ENCODE data around the gene C19orf67. TPM values are rescaled to one million over a fixed set of nuclear protein-coding genes. Genes with fewer than 3 reads are reported as not detected.
A peak's percentile ranks its signal among the peaks of the same experiment; 100 is the strongest.

Gene C19orf67
- total RNA-seq, 1 donor from 2014 or later = not detected

DNA sequence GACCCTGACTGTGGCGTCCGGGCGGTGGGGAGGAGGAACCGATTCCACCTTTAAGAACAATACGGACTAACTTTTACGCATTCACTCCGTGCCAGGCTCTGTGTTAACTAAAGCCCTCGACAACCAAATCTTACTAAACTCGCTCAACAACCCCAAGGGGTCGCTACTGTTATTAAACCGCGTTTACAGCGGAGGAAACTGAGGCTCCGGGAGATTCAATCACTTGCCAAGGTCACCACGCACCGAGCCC is 3.8 kb upstream of the C19orf67 start:
- no peak for DNase-seq (ENCODE audit: low spot score in 2 of 2)
- FAIRE-seq = no peak

DNA sequence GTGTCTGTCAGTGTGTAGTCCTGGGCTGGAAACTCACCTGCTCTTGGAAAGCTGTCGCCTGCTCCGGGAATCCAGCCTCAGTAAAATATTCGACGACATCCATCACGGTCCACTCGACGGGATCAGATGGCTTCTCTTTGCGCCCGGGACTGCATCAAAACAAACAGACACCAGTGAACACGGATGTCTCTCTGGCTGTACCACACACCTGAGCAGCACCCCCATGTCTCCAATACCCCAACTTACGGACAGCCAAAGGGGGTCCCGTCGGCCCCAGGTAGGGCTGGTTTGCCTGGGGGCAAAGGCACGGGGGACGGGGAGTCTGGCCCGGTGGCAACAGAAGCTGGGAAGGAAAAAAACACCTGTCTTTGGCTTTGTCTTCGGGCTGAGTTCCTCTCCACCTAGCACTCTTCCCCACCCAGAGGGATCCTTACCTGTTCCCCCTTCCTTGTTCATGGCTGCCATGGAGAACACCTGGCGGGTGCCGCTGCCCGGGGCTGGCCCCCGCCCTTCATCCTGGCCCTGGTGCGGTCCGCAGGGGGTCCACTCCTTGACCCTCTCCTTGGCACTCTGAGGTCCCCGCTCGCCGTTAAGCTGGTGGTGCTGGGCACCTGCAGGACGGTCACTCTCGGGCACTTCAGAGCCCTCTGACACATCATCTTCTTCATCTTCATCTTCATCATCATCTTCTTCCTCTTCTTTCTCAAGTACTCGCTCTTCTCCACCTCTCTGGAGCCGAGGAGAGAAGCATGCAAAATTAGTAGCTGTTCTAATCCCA is 3.2 kb upstream of the C19orf67 start:
- no peak for FAIRE-seq
- DNase-seq (ENCODE audit: low spot score in 2 of 2) = no peak

DNA sequence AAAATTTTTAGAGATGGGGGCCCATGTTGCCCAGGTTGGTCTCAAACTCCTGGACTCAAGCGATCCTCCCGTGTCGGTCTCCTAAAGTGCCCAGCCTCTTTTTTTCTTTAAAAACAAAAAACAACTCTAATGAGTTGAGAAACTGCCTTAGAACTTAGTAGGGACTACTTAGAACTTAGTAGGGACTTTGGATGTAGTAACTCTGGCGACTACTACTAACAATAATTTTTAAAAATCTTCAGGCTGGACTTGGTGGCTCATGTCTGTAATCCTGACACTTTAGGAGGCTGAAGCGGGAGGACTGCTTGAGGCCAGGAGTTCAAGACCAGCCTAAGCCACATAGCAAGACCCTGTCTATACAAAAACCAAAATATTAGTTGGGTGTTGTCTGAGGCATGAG is 515 bp upstream of the C19orf67 start:
- FAIRE-seq = no peak
- no peak for DNase-seq (ENCODE audit: low spot score in 2 of 2)

GRCh38 chr19:14082675-14082960 is 3.0 kb downstream of the C19orf67 start:
- FAIRE-seq (no peak), DNase-seq (ENCODE audit: low spot score in 2 of 2) (no peak)

GRCh38 chr19:14081797-14082674 is 3.5 kb downstream of the C19orf67 start:
- no peak for DNase-seq (ENCODE audit: low spot score in 2 of 2)
- no peak for FAIRE-seq

GRCh38 chr19:14080887-14081796 is 4.4 kb downstream of the C19orf67 start:
- DNase-seq (ENCODE audit: low spot score in 2 of 2) = peak; percentile 97 to 99
- peak; percentile 98 for FAIRE-seq

- DNase-seq (ENCODE audit: low spot score in 2 of 2) = no peak
- FAIRE-seq = no peak
Observed at GRCh38 chr19:14078411-14078810, 7.2 kb downstream of the C19orf67 start.

- DNase-seq (ENCODE audit: low spot score in 2 of 2) = peak in 1 of 2 donors; percentile 60
- FAIRE-seq = no peak
Observed at GRCh38 chr19:14073925-14074838, 11.4 kb downstream of the C19orf67 start.

DNA sequence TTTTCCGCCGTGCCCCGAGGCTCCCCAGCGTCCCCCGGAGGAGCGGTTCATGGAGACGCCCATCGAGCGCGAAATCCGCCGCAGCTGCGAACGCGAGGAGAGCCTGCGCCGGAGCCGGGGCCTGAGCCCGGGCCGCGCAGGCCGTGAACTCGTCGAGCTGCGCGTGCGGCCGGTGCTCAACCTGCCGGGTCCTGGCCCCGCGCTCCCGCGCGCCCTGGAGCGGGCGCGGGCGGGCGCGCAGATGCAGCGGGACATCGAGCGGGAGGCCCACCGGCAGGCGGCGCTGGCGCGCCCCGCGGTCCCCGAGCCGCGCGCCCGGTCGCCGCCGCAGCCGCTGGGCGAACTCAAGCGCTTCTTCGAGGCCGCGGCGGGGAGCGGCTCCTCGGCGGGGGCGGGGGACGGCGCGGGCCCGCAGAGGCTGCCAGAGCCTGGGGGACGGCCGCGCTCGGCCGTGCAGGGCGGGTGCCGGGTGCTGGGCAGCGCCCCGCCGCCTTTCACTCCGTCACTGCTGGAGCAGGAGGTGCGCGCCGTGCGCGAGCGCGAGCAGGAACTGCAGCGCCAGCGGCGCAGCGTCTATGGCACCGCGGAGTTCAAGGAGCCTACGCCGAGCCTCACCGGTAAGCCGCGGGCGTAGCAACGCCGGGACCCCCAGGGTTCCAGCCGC is 12.2 kb downstream of the C19orf67 start:
- DNase-seq (ENCODE audit: low spot score in 2 of 2) (peak; percentile 80 to 89), FAIRE-seq (no peak)

- FAIRE-seq (no peak), DNase-seq (ENCODE audit: low spot score in 2 of 2) (no peak)
Observed at GRCh38 chr19:14072535-14073260, 12.9 kb downstream of the C19orf67 start, which contains the start of gene MISP3. TSS of gene MISP3 (plus strand) at chr19:14072786. CDS start at chr19:14073310, 524 bp downstream.

GRCh38 chr19:14070268-14071050 is 15.1 kb downstream of the C19orf67 start:
- no peak for DNase-seq (ENCODE audit: low spot score in 2 of 2)
- no peak for FAIRE-seq

- DNase-seq (ENCODE audit: low spot score in 2 of 2) = no peak
- FAIRE-seq = no peak
Observed at GRCh38 chr19:14066134-14066533, 19.4 kb downstream of the C19orf67 start.

GRCh38 chr19:14063105-14063504 is 22.5 kb downstream of the C19orf67 start:
- DNase-seq (ENCODE audit: low spot score in 2 of 2) = no peak
- no peak for FAIRE-seq

- FAIRE-seq = no peak
- no peak for DNase-seq (ENCODE audit: low spot score in 2 of 2)
Observed at GRCh38 chr19:14062558-14062855, 23.1 kb downstream of the C19orf67 start.

DNA sequence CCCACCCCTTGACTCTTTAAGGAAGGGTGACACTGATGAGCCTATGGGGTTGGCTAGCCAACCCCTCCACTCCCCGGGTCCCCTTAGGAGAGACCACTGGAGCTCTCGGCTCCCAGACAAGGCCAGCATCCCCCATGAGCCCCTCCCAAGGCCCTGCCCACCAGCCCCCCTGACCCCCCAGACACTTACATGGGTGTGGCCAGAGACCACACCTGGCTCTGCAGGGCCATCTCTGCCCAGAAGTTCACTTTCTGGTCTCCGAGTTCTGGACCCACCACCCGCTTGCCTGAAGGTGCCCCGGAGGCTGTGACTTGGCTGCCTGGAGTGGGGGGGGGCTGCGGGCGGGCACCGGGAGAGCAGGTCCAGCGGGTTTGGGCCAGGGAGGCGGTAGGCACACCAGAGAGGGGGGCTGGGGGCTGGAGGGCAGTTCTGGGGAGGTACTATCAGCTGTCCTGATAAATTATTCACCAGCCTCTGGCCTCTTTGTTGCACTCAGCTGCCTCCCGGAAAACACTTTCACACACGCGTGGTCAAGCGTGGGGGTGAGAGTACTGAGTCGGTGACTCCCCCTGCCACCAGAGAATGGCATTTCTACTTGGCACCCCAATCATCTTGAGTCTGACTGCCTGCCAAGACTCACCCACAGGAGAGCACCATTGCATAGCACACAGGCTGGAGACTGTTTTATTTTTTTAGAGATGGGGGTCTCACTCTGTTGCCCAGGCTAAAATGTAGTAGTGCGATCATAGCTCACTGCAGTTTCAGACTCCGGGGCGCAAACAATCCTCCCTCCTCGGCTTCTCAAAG is 23.6 kb downstream of the C19orf67 start, which contains the start of gene PALM3:
Gene PALM3 (minus strand): TSS at position 326 of the 807 bp plus-strand sequence. CDS start 96 bp downstream, at position 230.
- DNase-seq (ENCODE audit: low spot score in 2 of 2) (no peak), FAIRE-seq (no peak)

- no peak for DNase-seq (ENCODE audit: low spot score in 2 of 2)
- FAIRE-seq = no peak
Observed at GRCh38 chr19:14061081-14061749, 24.4 kb downstream of the C19orf67 start.
